Effector CD4-positive, alpha-beta T cell (primary cell): ENCODE measurements around the gene GLRA3.
"Not testable (repeated sequence)": the region's sequence is repeated elsewhere in the genome, so short reads cannot be mapped to it uniquely, and the experiment has no call there.

ENCODE experiments used
- DNase-seq: peaks from one replicate; pipeline ENCODE4 v3.0.0-alpha.2; 2020

GLRA3 gene

GRCh38 chr4:174648812-174649211, 180.2 kb downstream of the GLRA3 start:
- no peak for DNase-seq

GRCh38 chr4:174646326-174646725, 182.7 kb downstream of the GLRA3 start:
- no peak for DNase-seq

GRCh38 chr4:174640146-174640545, 188.9 kb downstream of the GLRA3 start:
- DNase-seq, result no peak

GRCh38 chr4:174635732-174636131, 193.3 kb downstream of the GLRA3 start:
- DNase-seq, result no peak

- DNase-seq, result no peak
Observed at GRCh38 chr4:174633399-174633798, 195.6 kb downstream of the GLRA3 start.

- DNase-seq, result no peak
Observed at GRCh38 chr4:174631901-174632758, 196.9 kb downstream of the GLRA3 start.

- DNase-seq, result not testable (repeated sequence)
Observed at GRCh38 chr4:174629907-174630450, 199.1 kb downstream of the GLRA3 start.

GRCh38 chr4:174629265-174629664, 199.8 kb downstream of the GLRA3 start:
- DNase-seq, result no peak

- DNase-seq, result no peak
Observed at GRCh38 chr4:174628191-174628590, 200.9 kb downstream of the GLRA3 start.

- no peak for DNase-seq
Observed at GRCh38 chr4:174627473-174627872, 201.6 kb downstream of the GLRA3 start.

GRCh38 chr4:174626342-174627008, 202.6 kb downstream of the GLRA3 start:
- no peak for DNase-seq

- DNase-seq, result no peak
Observed at GRCh38 chr4:174616661-174617060, 212.4 kb downstream of the GLRA3 start.

GRCh38 chr4:174613979-174614378, 215.1 kb downstream of the GLRA3 start:
- no peak for DNase-seq

GRCh38 chr4:174611792-174612191, 217.3 kb downstream of the GLRA3 start:
- DNase-seq, result no peak

- DNase-seq, result no peak
Observed at GRCh38 chr4:174607792-174608191, 221.3 kb downstream of the GLRA3 start.

- DNase-seq, result no peak
Observed at GRCh38 chr4:174604198-174604597, 224.8 kb downstream of the GLRA3 start.

GRCh38 chr4:174600391-174600790, 228.7 kb downstream of the GLRA3 start:
- DNase-seq, result no peak

GRCh38 chr4:174598800-174599199, 230.2 kb downstream of the GLRA3 start:
- DNase-seq, result no peak

- no peak for DNase-seq
Observed at GRCh38 chr4:174596513-174596912, 232.5 kb downstream of the GLRA3 start.

GRCh38 chr4:174595141-174595929, 233.7 kb downstream of the GLRA3 start:
- DNase-seq, result no peak

- no peak for DNase-seq
Observed at GRCh38 chr4:174593701-174594100, 235.3 kb downstream of the GLRA3 start.

GRCh38 chr4:174592985-174593335, 236.1 kb downstream of the GLRA3 start:
- DNase-seq, result no peak
